GM23338 (cell line): Measurements from ENCODE around the gene ZNF581. TPM values are rescaled to one million over a fixed set of nuclear protein-coding genes. Genes with fewer than 3 reads are reported as not detected.

Experiments
- ATAC-seq: fragments of 200-7000 bp; cut with Tn5 transposase; 3 replicates; pipeline ENCODE4 v1.9.1; 2020
- DNase-seq: peaks from one replicate; pipeline ENCODE4 v3.0.0-alpha.2; 2015; ENCODE audit warnings: low spot score
- H2AFZ ChIP-seq: fragments of 200-600 bp; sonication (generic); 2 replicates; pipeline ENCODE4 v1.8.0; 2016; ENCODE audit warnings: antibody characterized with exemption, mild to moderate bottlenecking, moderate library complexity
- H3F3A ChIP-seq: fragments of 200-600 bp; sonication (generic); replicated peaks from 2 replicates; pipeline ENCODE4 v1.8.0; 2017; ENCODE audit warnings: antibody characterized with exemption, mixed run types, low read depth
- H3K27ac ChIP-seq: fragments of 200-600 bp; sonication (generic); 2 replicates; pipeline ENCODE4 v1.6.1; 2016; ENCODE audit warnings: low read depth
- H3K27me3 ChIP-seq: fragments of 200-600 bp; sonication (generic); 2 replicates; pipeline ENCODE4 v1.8.0; 2016; ENCODE audit warnings: mild to moderate bottlenecking, mixed run types, moderate library complexity; ENCODE audit not compliant: insufficient read depth
- H3K36me3 ChIP-seq: fragments of 200-600 bp; sonication (generic); 2 replicates; pipeline ENCODE4 v1.8.0; 2016; ENCODE audit warnings: mild to moderate bottlenecking; ENCODE audit not compliant: insufficient read depth
- H3K4me1 ChIP-seq: fragments of 200-600 bp; sonication (generic); 2 replicates; pipeline ENCODE4 v1.8.0; 2016; ENCODE audit warnings: mild to moderate bottlenecking, moderate library complexity; ENCODE audit not compliant: insufficient read depth
- H3K4me2 ChIP-seq: fragments of 200-600 bp; sonication (generic); 2 replicates; pipeline ENCODE4 v1.7.1; 2017; ENCODE audit warnings: mixed run types
- H3K4me3 ChIP-seq: fragments of 200-600 bp; sonication (generic); 2 replicates; pipeline ENCODE4 v1.6.1; 2016; ENCODE audit warnings: mixed run types
- H3K79me2 ChIP-seq: fragments of 200-600 bp; sonication (generic); replicated peaks from 2 replicates; pipeline ENCODE4 v1.8.0; 2017; ENCODE audit warnings: mild to moderate bottlenecking; ENCODE audit not compliant: insufficient read depth
- H3K9me2 ChIP-seq: fragments of 200-600 bp; sonication (generic); 2 replicates; pipeline ENCODE4 v1.8.0; 2017; ENCODE audit not compliant: insufficient read depth
- H4K20me1 ChIP-seq: fragments of 200-600 bp; sonication (generic); replicated peaks from 2 replicates; pipeline ENCODE4 v1.8.0; 2017; ENCODE audit warnings: mild to moderate bottlenecking; ENCODE audit not compliant: insufficient read depth
- H3K27ac Mint-ChIP-seq: 2 replicates; pipeline ENCODE4 v1.8.0; 2020; ENCODE audit warnings: inconsistent platforms, mild to moderate bottlenecking, moderate library complexity, mixed read lengths
- H3K27me3 Mint-ChIP-seq: 3 replicates; pipeline ENCODE4 v1.8.0; 2022; ENCODE audit warnings: low read depth, mild to moderate bottlenecking, moderate library complexity, mixed read lengths, inconsistent platforms; ENCODE audit not compliant: insufficient read depth, poor library complexity
- H3K36me3 Mint-ChIP-seq: 3 replicates; pipeline ENCODE4 v1.8.0; 2021; ENCODE audit warnings: low read depth, mild to moderate bottlenecking, inconsistent platforms, moderate library complexity, mixed read lengths
- H3K4me1 Mint-ChIP-seq: 3 replicates; pipeline ENCODE4 v1.8.0; 2020; ENCODE audit warnings: mild to moderate bottlenecking, inconsistent platforms, mixed read lengths
- H3K4me3 Mint-ChIP-seq: 3 replicates; pipeline ENCODE4 v1.8.0; 2021; ENCODE audit warnings: moderate library complexity, mild to moderate bottlenecking, inconsistent platforms, mixed read lengths
- H3K9me3 Mint-ChIP-seq: 3 replicates; pipeline ENCODE4 v1.8.0; 2020; ENCODE audit warnings: moderate library complexity, mild to moderate bottlenecking, inconsistent platforms, mixed read lengths
- CTCF ChIP-seq, 2 experiments: fragments of 200-600 bp in 1 of 2; sonication (generic) in 1 of 2; conservative IDR thresholded peaks; 2 replicates each; pipeline versions ENCODE4 v1.5.1 to v1.6.1; 2016 to 2017; ENCODE audit warnings: antibody characterized with exemption in 2 of 2, low read depth in 2 of 2, mild to moderate bottlenecking in 2 of 2, moderate library complexity in 1 of 2
- EZH2phosphoT487 ChIP-seq: fragments of 200-600 bp; sonication (generic); IDR thresholded peaks from one replicate; pipeline ENCODE4 v1.8.1; 2018; ENCODE audit warnings: antibody characterized with exemption; ENCODE audit not compliant: unreplicated experiment
- POLR2AphosphoS5 ChIP-seq: IDR thresholded peaks from 2 replicates; pipeline ENCODE4 v1.6.1; 2016; ENCODE audit warnings: antibody characterized with exemption, low read depth
- REST ChIP-seq: IDR thresholded peaks from one replicate; pipeline ENCODE4 v1.6.1; 2018; ENCODE audit warnings: antibody characterized with exemption; ENCODE audit not compliant: unreplicated experiment
- STAT1 ChIP-seq: IDR thresholded peaks from one replicate; pipeline ENCODE4 v1.6.1; 2016; ENCODE audit warnings: antibody characterized with exemption; ENCODE audit not compliant: unreplicated experiment
- ZNF114 ChIP-seq: fragments of 250-450 bp; sonication (Bioruptor Pico); IDR thresholded peaks from 2 replicates; pipeline ENCODE4 v1.5.0; 2020; ENCODE audit warnings: mild to moderate bottlenecking, moderate library complexity
- ZNF331 ChIP-seq: fragments of 250-450 bp; sonication (Bioruptor Pico); IDR thresholded peaks from 2 replicates; pipeline ENCODE4 v1.5.0; 2020; ENCODE audit warnings: low read depth, mild to moderate bottlenecking, moderate library complexity
- polyA plus RNA-seq: library from polyadenylated mRNA; unstranded; fragments of >200 nt; fragmentation: Nextera tagmentation; extraction: Ambion mirVana; gene quantifications from 2 replicates; pipeline ENCODE4 v1.2.1, GENCODE V29; 2016
- total RNA-seq: library from RNA; depleted of rRNA; stranded (reverse); fragments of >200 nt; shearing (Covaris generic); gene quantifications from 2 replicates; pipeline ENCODE4 v1.2.3, GENCODE V29; 2014
- TF ChIP-seq, protein P1 (sequence below): fragments of 250-450 bp; sonication (Bioruptor Pico); IDR thresholded peaks from 2 replicates; pipeline ENCODE4 v1.5.0; 2020; ENCODE audit warnings: mild to moderate bottlenecking, moderate library complexity
- TF ChIP-seq, protein P2 (sequence below): IDR thresholded peaks from 2 replicates; pipeline ENCODE4 v1.6.1; 2016; ENCODE audit warnings: antibody characterized with exemption

The ZNF581 gene
- total and polyA plus RNA-seq, 2 experiments from 2014 or later: 48.5 to 87.6 TPM

- ATAC-seq: peak; percentile 13; the same call in 2 of the 3 replicates
- H3K4me2 ChIP-seq: no peak overlapping the region
- peaks cover 17% of the 10 kb centered on the region for H3K27me3 Mint-ChIP-seq
- no peak overlapping the region for H2AFZ ChIP-seq
- H3K27ac Mint-ChIP-seq: no peak overlapping the region
- peaks cover 38% of the 10 kb centered on the region for H3K36me3 Mint-ChIP-seq
- no peak overlapping the region for H3K4me3 ChIP-seq
- H3K36me3 ChIP-seq: no peaks in the 10 kb centered on the region
- DNase-seq: peak; percentile 12
- peaks cover 5% of the 10 kb centered on the region for H3K9me3 Mint-ChIP-seq
- H3K9me2 ChIP-seq: no peaks in the 10 kb centered on the region
- no peak overlapping the region for H3K4me3 Mint-ChIP-seq
- no peak for TF ChIP-seq STAT1
- TF ChIP-seq, protein P1, sequence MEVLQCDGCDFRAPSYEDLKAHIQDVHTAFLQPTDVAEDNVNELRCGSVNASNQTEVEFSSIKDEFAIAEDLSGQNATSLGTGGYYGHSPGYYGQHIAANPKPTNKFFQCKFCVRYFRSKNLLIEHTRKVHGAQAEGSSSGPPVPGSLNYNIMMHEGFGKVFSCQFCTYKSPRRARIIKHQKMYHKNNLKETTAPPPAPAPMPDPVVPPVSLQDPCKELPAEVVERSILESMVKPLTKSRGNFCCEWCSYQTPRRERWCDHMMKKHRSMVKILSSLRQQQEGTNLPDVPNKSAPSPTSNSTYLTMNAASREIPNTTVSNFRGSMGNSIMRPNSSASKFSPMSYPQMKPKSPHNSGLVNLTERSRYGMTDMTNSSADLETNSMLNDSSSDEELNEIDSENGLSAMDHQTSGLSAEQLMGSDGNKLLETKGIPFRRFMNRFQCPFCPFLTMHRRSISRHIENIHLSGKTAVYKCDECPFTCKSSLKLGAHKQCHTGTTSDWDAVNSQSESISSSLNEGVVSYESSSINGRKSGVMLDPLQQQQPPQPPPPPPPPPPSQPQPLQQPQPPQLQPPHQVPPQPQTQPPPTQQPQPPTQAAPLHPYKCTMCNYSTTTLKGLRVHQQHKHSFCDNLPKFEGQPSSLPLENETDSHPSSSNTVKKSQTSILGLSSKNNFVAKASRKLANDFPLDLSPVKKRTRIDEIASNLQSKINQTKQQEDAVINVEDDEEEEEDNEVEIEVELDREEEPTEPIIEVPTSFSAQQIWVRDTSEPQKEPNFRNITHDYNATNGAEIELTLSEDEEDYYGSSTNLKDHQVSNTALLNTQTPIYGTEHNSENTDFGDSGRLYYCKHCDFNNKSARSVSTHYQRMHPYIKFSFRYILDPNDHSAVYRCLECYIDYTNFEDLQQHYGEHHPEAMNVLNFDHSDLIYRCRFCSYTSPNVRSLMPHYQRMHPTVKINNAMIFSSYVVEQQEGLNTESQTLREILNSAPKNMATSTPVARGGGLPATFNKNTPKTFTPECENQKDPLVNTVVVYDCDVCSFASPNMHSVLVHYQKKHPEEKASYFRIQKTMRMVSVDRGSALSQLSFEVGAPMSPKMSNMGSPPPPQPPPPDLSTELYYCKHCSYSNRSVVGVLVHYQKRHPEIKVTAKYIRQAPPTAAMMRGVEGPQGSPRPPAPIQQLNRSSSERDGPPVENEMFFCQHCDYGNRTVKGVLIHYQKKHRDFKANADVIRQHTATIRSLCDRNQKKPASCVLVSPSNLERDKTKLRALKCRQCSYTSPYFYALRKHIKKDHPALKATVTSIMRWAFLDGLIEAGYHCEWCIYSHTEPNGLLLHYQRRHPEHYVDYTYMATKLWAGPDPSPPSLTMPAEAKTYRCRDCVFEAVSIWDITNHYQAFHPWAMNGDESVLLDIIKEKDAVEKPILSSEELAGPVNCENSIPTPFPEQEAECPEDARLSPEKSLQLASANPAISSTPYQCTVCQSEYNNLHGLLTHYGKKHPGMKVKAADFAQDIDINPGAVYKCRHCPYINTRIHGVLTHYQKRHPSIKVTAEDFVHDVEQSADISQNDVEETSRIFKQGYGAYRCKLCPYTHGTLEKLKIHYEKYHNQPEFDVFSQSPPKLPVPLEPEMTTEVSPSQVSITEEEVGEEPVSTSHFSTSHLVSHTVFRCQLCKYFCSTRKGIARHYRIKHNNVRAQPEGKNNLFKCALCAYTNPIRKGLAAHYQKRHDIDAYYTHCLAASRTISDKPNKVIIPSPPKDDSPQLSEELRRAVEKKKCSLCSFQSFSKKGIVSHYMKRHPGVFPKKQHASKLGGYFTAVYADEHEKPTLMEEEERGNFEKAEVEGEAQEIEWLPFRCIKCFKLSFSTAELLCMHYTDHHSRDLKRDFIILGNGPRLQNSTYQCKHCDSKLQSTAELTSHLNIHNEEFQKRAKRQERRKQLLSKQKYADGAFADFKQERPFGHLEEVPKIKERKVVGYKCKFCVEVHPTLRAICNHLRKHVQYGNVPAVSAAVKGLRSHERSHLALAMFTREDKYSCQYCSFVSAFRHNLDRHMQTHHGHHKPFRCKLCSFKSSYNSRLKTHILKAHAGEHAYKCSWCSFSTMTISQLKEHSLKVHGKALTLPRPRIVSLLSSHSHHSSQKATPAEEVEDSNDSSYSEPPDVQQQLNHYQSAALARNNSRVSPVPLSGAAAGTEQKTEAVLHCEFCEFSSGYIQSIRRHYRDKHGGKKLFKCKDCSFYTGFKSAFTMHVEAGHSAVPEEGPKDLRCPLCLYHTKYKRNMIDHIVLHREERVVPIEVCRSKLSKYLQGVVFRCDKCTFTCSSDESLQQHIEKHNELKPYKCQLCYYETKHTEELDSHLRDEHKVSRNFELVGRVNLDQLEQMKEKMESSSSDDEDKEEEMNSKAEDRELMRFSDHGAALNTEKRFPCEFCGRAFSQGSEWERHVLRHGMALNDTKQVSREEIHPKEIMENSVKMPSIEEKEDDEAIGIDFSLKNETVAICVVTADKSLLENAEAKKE (CRISPR knock-in tag): no peak
- TF ChIP-seq CTCF (conservative IDR thresholded peaks at IDR 0.05; ENCODE audit: low read depth in 2 of 2): no peak
- TF ChIP-seq ZNF331 (CRISPR knock-in tag): no peak
- no peak for TF ChIP-seq REST
- TF ChIP-seq POLR2AphosphoS5: no peak
- no peak for TF ChIP-seq EZH2phosphoT487
- TF ChIP-seq, protein P2, sequence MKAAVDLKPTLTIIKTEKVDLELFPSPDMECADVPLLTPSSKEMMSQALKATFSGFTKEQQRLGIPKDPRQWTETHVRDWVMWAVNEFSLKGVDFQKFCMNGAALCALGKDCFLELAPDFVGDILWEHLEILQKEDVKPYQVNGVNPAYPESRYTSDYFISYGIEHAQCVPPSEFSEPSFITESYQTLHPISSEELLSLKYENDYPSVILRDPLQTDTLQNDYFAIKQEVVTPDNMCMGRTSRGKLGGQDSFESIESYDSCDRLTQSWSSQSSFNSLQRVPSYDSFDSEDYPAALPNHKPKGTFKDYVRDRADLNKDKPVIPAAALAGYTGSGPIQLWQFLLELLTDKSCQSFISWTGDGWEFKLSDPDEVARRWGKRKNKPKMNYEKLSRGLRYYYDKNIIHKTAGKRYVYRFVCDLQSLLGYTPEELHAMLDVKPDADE: no peak
- no peak for TF ChIP-seq ZNF114
- H3K79me2 ChIP-seq: peaks cover 2% of the 10 kb centered on the region; the same call in 1 of the 2 replicates
- H3K27me3 ChIP-seq: no peaks in the 10 kb centered on the region
- 0 out of 3 replicates have a peak, but pooled peaks cover 2% of the 10 kb centered on the region for H3K4me1 Mint-ChIP-seq
- peaks cover 3% of the 10 kb centered on the region; the same call in 1 of the 2 replicates for H3F3A ChIP-seq
- no peak overlapping the region for H3K27ac ChIP-seq
- peaks cover 18% of the 10 kb centered on the region for H4K20me1 ChIP-seq
- no peaks in the 10 kb centered on the region for H3K4me1 ChIP-seq
These were observed 28.5 kb upstream of the ZNF581 start for GRCh38 chr19:55614711-55615542.
